Ishikawa (cell line): Measurements from ENCODE around the gene RIMS1.

Experiments used
- CEBPB ChIP-seq: IDR thresholded peaks from 2 replicates; pipeline ENCODE4 v1.6.1; 2012
- CREB1 ChIP-seq: IDR thresholded peaks from 2 replicates; pipeline ENCODE4 v1.6.1; 2012; ENCODE audit warnings: low read depth
- EGR1 ChIP-seq: IDR thresholded peaks from 2 replicates; pipeline ENCODE4 v1.6.1; 2012
- EP300 ChIP-seq: IDR thresholded peaks from 2 replicates; pipeline ENCODE4 v1.6.1; 2012; ENCODE audit warnings: borderline replicate concordance
- FOXM1 ChIP-seq: IDR thresholded peaks from 2 replicates; pipeline ENCODE4 v1.6.1; 2012; ENCODE audit warnings: low read depth, borderline replicate concordance
- MAX ChIP-seq: IDR thresholded peaks from 2 replicates; pipeline ENCODE4 v1.6.1; 2012
- NFIC ChIP-seq: IDR thresholded peaks from 2 replicates; pipeline ENCODE4 v1.6.1; 2012
- RAD21 ChIP-seq: IDR thresholded peaks from 2 replicates; pipeline ENCODE4 v1.6.1; 2012; ENCODE audit warnings: low read depth
- REST ChIP-seq: IDR thresholded peaks from 2 replicates; pipeline ENCODE4 v1.6.1; 2012; ENCODE audit warnings: low read depth, mild to moderate bottlenecking
- TAF1 ChIP-seq: IDR thresholded peaks from 2 replicates; pipeline ENCODE4 v1.6.1; 2012; ENCODE audit warnings: low read depth, mild to moderate bottlenecking
- TCF12 ChIP-seq: IDR thresholded peaks from 2 replicates; pipeline ENCODE4 v1.6.1; 2012; ENCODE audit warnings: low read depth
- TEAD4 ChIP-seq: IDR thresholded peaks from 2 replicates; pipeline ENCODE4 v1.6.1; 2012
- USF1 ChIP-seq: IDR thresholded peaks from 2 replicates; pipeline ENCODE4 v1.6.1; 2012
- YY1 ChIP-seq: IDR thresholded peaks from 2 replicates; pipeline ENCODE4 v1.6.1; 2012; ENCODE audit warnings: low read depth
- ZBTB7A ChIP-seq: IDR thresholded peaks from 2 replicates; pipeline ENCODE4 v1.6.1; 2012; ENCODE audit warnings: low read depth

RIMS1 gene

GRCh38 chr6:72250664-72251063 is 364.3 kb downstream of the RIMS1 start:
- TF ChIP-seq TCF12 (no peak), TEAD4 (no peak), NFIC (no peak), CEBPB (no peak), USF1 (no peak), RAD21 (no peak), MAX (no peak), EGR1 (no peak), REST (no peak)

- no peak for TF ChIP-seq EP300
- TF ChIP-seq RAD21, result no peak
Measured at GRCh38 chr6:72260489-72260888, 374.1 kb downstream of the RIMS1 start.

GRCh38 chr6:72261554-72261953 is 375.2 kb downstream of the RIMS1 start:
- TF ChIP-seq TAF1 (no peak), YY1 (no peak), TCF12 (no peak), ZBTB7A (no peak), CREB1 (no peak), TEAD4 (no peak), NFIC (no peak)

- TF ChIP-seq CEBPB (no peak), EP300 (no peak), NFIC (no peak), TCF12 (no peak), REST (no peak), TAF1 (no peak), EGR1 (no peak), USF1 (no peak), RAD21 (no peak), ZBTB7A (no peak), CREB1 (no peak), YY1 (no peak), FOXM1 (no peak), MAX (no peak), TEAD4 (no peak)
Measured at GRCh38 chr6:72262254-72262653, 375.9 kb downstream of the RIMS1 start.

GRCh38 chr6:72267470-72267869 is 381.1 kb downstream of the RIMS1 start:
- TF ChIP-seq REST, result no peak
- no peak for TF ChIP-seq TEAD4

- TF ChIP-seq CREB1 (no peak), ZBTB7A (no peak), RAD21 (no peak), TEAD4 (no peak), REST (no peak), TCF12 (no peak), MAX (no peak), CEBPB (no peak), NFIC (no peak)
Measured at GRCh38 chr6:72271531-72271930, 385.2 kb downstream of the RIMS1 start.
